HUES6 (cell line): ENCODE results near the gene UBE2S.

Source experiments
- H3K27ac ChIP-seq: 2 replicates; pipeline ENCODE4 v1.7.0; 2013; ENCODE audit warnings: low read depth, mild to moderate bottlenecking, low read length, inconsistent platforms
- H3K27me3 ChIP-seq: 2 replicates; pipeline ENCODE4 v1.6.1; 2013; ENCODE audit warnings: low read length; ENCODE audit not compliant: control insufficient read depth, insufficient read depth
- H3K36me3 ChIP-seq: 2 replicates; pipeline ENCODE4 v1.6.1; 2013; ENCODE audit warnings: low read length; ENCODE audit not compliant: control insufficient read depth, insufficient read depth
- H3K4me1 ChIP-seq: 2 replicates; pipeline ENCODE4 v1.6.1; 2013; ENCODE audit warnings: low read length; ENCODE audit not compliant: control insufficient read depth, insufficient read depth
- H3K4me3 ChIP-seq: 2 replicates; pipeline ENCODE4 v1.5.1; 2013; ENCODE audit warnings: low read depth, low read length
- H3K9ac ChIP-seq: one replicate; pipeline ENCODE4 v1.6.1; 2013; ENCODE audit warnings: mild to moderate bottlenecking, low read length
- H3K9me3 ChIP-seq: 2 replicates; pipeline ENCODE4 v1.6.1; 2013; ENCODE audit warnings: low read depth, low read length; ENCODE audit not compliant: control insufficient read depth, insufficient read depth

UBE2S gene

GRCh38 chr19:55377356-55378131, 30.0 kb downstream of the UBE2S start:
- no peaks in the 10 kb centered on the region for H3K36me3 ChIP-seq
- H3K4me3 ChIP-seq: peak overlapping the region; percentile 60
- H3K9me3 ChIP-seq: no peaks in the 10 kb centered on the region
- peaks cover 35% of the 10 kb centered on the region for H3K27me3 ChIP-seq
- peaks cover 39% of the 10 kb centered on the region for H3K4me1 ChIP-seq
- H3K27ac ChIP-seq: no peak overlapping the region
- H3K9ac ChIP-seq: peak overlapping the region; percentile 49

GRCh38 chr19:55376241-55376933, 31.2 kb downstream of the UBE2S start, which contains the start of gene TMEM190:
TSS of gene TMEM190 (plus strand) at chr19:55376826. CDS start at chr19:55376854, 28 bp downstream.
- peaks cover 45% of the 10 kb centered on the region for H3K4me1 ChIP-seq
- H3K9me3 ChIP-seq: no peaks in the 10 kb centered on the region
- H3K27me3 ChIP-seq: peaks cover 35% of the 10 kb centered on the region
- no peak within 1 kb of the TSS for H3K27ac ChIP-seq
- H3K36me3 ChIP-seq: no peaks in the 10 kb centered on the region
- peak within 1 kb of the TSS; percentile 13 for H3K9ac ChIP-seq
- H3K4me3 ChIP-seq: peak within 1 kb of the TSS; percentile 60

GRCh38 chr19:55373993-55374757, 33.4 kb downstream of the UBE2S start:
- peak overlapping the region; percentile 42 for H3K4me3 ChIP-seq
- H3K9ac ChIP-seq: peak overlapping the region; percentile 47
- H3K27ac ChIP-seq: no peak overlapping the region; the same call in 1 of the 2 replicates
- peaks cover 52% of the 10 kb centered on the region for H3K4me1 ChIP-seq
- no peaks in the 10 kb centered on the region for H3K9me3 ChIP-seq
- no peaks in the 10 kb centered on the region for H3K36me3 ChIP-seq
- peaks cover 49% of the 10 kb centered on the region for H3K27me3 ChIP-seq

DNA sequence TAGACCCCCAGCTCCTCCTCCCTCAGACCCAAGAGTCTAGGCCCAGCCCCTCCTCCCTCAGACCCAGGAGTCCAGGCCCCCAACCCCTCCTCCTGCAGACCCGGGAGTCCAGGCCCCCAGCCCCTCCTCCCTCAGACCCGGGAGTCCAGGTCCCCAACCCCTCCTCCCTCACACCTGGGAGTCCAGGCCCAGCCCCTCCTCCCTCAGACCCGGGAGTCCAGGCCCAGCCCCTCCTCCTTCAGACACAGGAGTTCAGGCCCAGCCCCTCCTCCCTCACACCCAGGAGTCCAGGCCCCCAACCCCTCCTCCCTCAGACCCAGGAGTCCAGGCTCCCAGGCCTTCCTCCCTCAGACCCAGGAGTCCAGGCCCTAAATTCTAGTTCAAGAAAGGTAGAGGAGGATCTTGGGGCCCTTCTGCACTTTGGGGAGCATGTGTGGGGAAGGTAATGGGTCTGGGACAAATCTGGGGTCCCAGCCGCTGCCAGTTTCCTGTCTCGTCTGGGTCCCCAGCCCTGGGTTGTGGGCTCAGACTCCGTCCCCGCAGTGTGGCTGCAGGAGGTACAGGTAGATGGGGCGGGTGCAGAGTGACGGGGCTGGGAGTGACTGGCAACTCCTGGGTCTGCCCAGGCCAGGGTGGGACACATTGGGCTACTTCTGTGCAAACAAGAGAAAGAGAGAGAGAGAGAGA, 34.1 kb downstream of the UBE2S start:
- H3K9ac ChIP-seq: peak overlapping the region; percentile 47
- H3K4me1 ChIP-seq: peaks cover 58% of the 10 kb centered on the region
- H3K27ac ChIP-seq: no peak overlapping the region
- H3K4me3 ChIP-seq: no peak overlapping the region
- no peaks in the 10 kb centered on the region for H3K9me3 ChIP-seq
- H3K36me3 ChIP-seq: no peaks in the 10 kb centered on the region
- H3K27me3 ChIP-seq: peaks cover 48% of the 10 kb centered on the region

- H3K27me3 ChIP-seq: peaks cover 49% of the 10 kb centered on the region
- H3K27ac ChIP-seq: no peak overlapping the region
Measured at GRCh38 chr19:55372316-55373081, 35.1 kb downstream of the UBE2S start.

DNA sequence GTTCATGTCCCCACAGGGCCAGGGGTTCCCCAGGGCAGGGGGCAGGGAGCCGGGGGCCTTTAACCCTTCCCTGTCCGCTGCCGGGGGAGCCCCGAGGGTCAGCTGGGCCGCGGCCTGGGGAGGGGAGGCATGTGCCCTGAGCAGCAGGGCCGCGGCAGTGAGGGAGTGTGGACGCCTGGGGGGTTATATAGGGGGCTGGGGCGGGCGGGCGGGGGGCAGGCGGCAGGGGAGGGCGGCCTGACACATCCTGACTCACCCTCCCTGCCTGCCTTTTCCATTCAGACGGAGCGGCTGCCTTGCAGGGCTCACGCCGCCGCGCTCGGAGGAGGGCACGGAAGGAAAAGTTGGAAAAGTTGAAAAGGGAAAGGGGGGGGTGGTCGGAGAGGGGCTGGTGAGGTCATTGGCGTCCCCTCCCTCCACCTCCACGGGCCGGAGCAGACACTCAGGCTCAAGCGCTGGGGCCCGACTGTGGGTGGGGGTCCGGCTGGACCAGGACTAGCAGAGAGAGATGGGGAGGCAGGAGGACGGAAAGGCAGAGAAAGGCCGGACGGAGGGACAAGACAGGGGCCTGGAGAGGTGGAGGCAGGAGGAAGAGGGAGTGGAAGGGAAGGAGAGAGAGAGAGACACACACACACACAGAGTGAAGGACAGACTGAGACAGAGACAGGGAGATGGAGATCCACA, 37.1 kb downstream of the UBE2S start, which contains the start of gene IL11:
IL11 (minus strand) TSS at position 159 of the 684 bp plus-strand sequence; CDS start at position 6, 153 bp downstream.
- Histone ChIP-seq H3K4me3 (peak within 1 kb of the TSS; percentile 71), H3K36me3 (no peaks in the 10 kb centered on the region), H3K9me3 (no peaks in the 10 kb centered on the region), H3K27ac (no peak within 1 kb of the TSS), H3K27me3 (peaks cover 47% of the 10 kb centered on the region), H3K9ac (peak within 1 kb of the TSS; percentile 38), H3K4me1 (peaks cover 38% of the 10 kb centered on the region)

More at GRCh38 chr19:55372316-55373081, 35.1 kb downstream of the UBE2S start:
- Histone ChIP-seq H3K9me3 (no peaks in the 10 kb centered on the region), H3K4me1 (peaks cover 53% of the 10 kb centered on the region), H3K9ac (no peak overlapping the region), H3K36me3 (no peaks in the 10 kb centered on the region), H3K4me3 (no peak overlapping the region; the same call in 1 of the 2 replicates)

DNA sequence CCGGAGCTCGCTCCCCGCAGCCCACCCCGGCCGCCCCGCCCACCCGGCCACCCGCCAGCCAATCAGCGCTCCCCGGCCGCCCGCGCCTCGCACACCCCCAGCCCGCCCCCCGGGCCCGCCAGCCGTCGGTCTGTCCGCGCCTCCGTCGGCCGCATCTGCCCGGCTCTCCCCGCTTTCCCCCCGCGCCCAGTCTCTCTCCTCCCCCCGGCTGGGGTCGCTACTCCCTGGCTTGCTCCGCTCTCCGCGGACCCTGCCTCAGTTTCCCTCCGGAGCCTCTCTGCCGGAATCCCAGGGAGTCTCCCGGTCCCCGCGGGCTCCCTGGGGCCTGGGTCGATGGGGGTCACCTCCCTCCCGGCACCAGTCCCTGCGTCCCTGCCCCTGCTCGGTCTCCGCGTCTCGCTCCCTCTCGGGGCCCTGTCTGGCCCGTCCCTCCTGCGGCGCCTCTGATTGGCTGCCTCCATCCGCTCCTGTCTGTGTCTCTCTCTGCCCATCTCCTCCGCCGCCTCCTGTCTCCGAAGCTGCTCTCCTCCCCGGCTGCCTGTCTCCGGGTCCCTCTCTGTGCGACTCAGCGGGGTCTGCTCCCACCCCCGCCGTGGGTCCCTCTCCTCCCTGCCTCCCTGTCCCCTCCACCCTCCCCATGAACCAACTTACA, 37.8 kb downstream of the UBE2S start:
- Histone ChIP-seq H3K4me1 (peaks cover 36% of the 10 kb centered on the region), H3K9me3 (no peaks in the 10 kb centered on the region), H3K9ac (peak overlapping the region; percentile 32), H3K27ac (no peak overlapping the region), H3K36me3 (no peaks in the 10 kb centered on the region), H3K4me3 (peak overlapping the region; percentile 71), H3K27me3 (peaks cover 44% of the 10 kb centered on the region)

DNA sequence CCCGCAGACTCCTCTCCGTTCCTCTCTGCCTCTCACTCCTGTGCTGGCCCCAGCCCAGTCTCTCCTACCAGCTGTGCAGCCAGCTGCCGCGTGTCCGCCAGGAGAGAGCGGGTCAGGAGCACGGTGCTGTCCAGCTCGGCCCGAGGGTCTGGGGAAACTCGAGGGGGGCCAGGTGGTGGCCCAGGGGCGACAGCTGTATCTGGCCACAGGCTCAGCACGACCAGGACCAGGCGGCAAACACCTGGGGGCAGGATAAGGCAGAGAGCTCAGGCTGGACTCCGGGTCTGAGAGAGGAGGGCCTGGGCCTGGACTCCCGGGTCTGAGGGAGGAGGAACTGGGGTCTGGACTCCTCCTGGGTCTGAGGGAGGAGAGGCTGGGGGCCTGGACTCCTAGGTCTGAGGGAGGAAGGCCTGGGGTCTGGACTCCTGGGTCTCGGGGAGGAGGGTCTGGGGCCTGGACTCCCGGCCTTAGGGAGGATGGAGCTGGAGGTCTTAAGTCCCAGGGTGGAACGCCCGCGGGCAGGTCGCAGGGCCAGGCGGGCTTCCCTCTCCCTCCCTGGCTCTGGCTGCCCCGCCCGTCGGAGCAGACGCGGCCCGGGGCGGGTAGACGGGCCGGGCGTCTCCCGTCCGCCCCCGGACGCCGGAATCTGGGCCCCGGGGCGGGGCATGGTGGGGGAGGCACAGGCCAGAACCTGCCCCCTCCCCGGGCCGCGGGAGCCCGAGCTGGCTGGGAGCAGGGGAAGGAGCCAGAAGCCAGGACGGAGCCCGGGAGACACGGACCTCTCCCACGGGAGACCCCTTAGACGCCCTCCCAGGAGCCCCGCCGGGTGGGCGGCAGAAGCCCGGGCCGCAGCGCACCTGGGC, 38.7 kb downstream of the UBE2S start:
- peaks cover 44% of the 10 kb centered on the region for H3K27me3 ChIP-seq
- peak overlapping the region; percentile 54 for H3K4me3 ChIP-seq
- no peaks in the 10 kb centered on the region for H3K9me3 ChIP-seq
- H3K27ac ChIP-seq: no peak overlapping the region
- no peaks in the 10 kb centered on the region for H3K36me3 ChIP-seq
- H3K9ac ChIP-seq: no peak overlapping the region
- H3K4me1 ChIP-seq: peaks cover 33% of the 10 kb centered on the region

DNA sequence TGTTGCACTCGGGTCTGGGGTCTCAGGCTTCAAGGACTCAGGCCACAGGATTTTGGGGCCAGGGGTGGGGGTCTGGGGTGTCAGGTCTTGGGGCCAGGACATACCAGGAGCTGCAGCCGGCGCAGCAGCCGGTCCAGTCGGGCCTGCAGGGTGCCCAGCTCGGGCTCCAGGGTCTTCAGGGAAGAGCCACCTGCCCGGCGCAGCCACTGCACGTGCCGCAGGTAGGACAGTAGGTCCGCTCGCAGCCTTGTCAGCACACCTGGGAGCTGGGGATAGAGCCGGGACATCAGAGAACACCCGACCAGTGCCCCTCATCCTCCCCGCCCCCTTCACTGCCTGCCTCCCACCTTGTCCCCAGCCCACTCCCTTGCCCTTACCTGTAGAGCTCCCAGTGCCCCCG, 39.5 kb downstream of the UBE2S start:
- Histone ChIP-seq H3K9me3 (no peaks in the 10 kb centered on the region), H3K27ac (no peak overlapping the region), H3K4me3 (no peak overlapping the region), H3K36me3 (no peaks in the 10 kb centered on the region), H3K27me3 (peaks cover 44% of the 10 kb centered on the region), H3K9ac (no peak overlapping the region), H3K4me1 (peaks cover 29% of the 10 kb centered on the region)
